Endothelial cell (in vitro differentiated cells): ENCODE results near the gene UBL3. TPM values are rescaled to one million over a fixed set of nuclear protein-coding genes. Genes with fewer than 3 reads are reported as not detected.

Experiments used
- DNase-seq: peaks from one replicate; pipeline ENCODE4 v3.0.0; 2021; ENCODE audit warnings: low spot score
- H3K27ac Mint-ChIP-seq: one replicate; pipeline ENCODE4 v1.8.0; 2021; ENCODE audit warnings: mixed read lengths, inconsistent platforms; ENCODE audit not compliant: unreplicated experiment
- H3K27me3 Mint-ChIP-seq: one replicate; pipeline ENCODE4 v1.8.0; 2021; ENCODE audit warnings: mild to moderate bottlenecking, moderate library complexity, mixed read lengths, inconsistent platforms; ENCODE audit not compliant: unreplicated experiment
- H3K36me3 Mint-ChIP-seq: one replicate; pipeline ENCODE4 v1.8.0; 2021; ENCODE audit warnings: mild to moderate bottlenecking, low read depth, mixed read lengths, inconsistent platforms; ENCODE audit not compliant: unreplicated experiment
- H3K4me1 Mint-ChIP-seq: one replicate; pipeline ENCODE4 v1.8.0; 2021; ENCODE audit warnings: mild to moderate bottlenecking, mixed read lengths, inconsistent platforms; ENCODE audit not compliant: unreplicated experiment
- H3K4me3 Mint-ChIP-seq: one replicate; pipeline ENCODE4 v1.8.0; 2021; ENCODE audit warnings: mild to moderate bottlenecking, mixed read lengths, inconsistent platforms; ENCODE audit not compliant: unreplicated experiment
- H3K9me3 Mint-ChIP-seq: one replicate; pipeline ENCODE4 v1.8.0; 2021; ENCODE audit warnings: mixed read lengths, inconsistent platforms; ENCODE audit not compliant: unreplicated experiment
- total RNA-seq: library from RNA; stranded (reverse); fragmentation: NEBNext Ultra II Directional; extraction: Animal tissue kit (Norgen Biotek cat#: 25700); gene quantifications from one replicate; pipeline ENCODE4 v1.2.1, GENCODE V29; 2021; ENCODE audit not compliant: unreplicated experiment
- TF ChIP-seq, protein P1 (sequence below): fragments of 200-600 bp; sonication (generic); IDR thresholded peaks from one replicate; pipeline ENCODE4 v1.5.0; 2021; ENCODE audit warnings: antibody characterized with exemption; ENCODE audit not compliant: unreplicated experiment

Gene UBL3
- total RNA-seq, 1 donor from 2014 or later: 17.1 TPM

GRCh38 chr13:29750183-29750530, 100.3 kb downstream of the UBL3 start:
- no peaks in the 10 kb centered on the region for H3K36me3 Mint-ChIP-seq
- H3K9me3 Mint-ChIP-seq: no peaks in the 10 kb centered on the region
- TF ChIP-seq, protein P1, sequence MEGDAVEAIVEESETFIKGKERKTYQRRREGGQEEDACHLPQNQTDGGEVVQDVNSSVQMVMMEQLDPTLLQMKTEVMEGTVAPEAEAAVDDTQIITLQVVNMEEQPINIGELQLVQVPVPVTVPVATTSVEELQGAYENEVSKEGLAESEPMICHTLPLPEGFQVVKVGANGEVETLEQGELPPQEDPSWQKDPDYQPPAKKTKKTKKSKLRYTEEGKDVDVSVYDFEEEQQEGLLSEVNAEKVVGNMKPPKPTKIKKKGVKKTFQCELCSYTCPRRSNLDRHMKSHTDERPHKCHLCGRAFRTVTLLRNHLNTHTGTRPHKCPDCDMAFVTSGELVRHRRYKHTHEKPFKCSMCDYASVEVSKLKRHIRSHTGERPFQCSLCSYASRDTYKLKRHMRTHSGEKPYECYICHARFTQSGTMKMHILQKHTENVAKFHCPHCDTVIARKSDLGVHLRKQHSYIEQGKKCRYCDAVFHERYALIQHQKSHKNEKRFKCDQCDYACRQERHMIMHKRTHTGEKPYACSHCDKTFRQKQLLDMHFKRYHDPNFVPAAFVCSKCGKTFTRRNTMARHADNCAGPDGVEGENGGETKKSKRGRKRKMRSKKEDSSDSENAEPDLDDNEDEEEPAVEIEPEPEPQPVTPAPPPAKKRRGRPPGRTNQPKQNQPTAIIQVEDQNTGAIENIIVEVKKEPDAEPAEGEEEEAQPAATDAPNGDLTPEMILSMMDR: no peak
- DNase-seq: no peak
- H3K27me3 Mint-ChIP-seq: no peaks in the 10 kb centered on the region
- H3K4me3 Mint-ChIP-seq: no peak overlapping the region
- H3K4me1 Mint-ChIP-seq: peaks cover 5% of the 10 kb centered on the region
- H3K27ac Mint-ChIP-seq: no peak overlapping the region

DNA sequence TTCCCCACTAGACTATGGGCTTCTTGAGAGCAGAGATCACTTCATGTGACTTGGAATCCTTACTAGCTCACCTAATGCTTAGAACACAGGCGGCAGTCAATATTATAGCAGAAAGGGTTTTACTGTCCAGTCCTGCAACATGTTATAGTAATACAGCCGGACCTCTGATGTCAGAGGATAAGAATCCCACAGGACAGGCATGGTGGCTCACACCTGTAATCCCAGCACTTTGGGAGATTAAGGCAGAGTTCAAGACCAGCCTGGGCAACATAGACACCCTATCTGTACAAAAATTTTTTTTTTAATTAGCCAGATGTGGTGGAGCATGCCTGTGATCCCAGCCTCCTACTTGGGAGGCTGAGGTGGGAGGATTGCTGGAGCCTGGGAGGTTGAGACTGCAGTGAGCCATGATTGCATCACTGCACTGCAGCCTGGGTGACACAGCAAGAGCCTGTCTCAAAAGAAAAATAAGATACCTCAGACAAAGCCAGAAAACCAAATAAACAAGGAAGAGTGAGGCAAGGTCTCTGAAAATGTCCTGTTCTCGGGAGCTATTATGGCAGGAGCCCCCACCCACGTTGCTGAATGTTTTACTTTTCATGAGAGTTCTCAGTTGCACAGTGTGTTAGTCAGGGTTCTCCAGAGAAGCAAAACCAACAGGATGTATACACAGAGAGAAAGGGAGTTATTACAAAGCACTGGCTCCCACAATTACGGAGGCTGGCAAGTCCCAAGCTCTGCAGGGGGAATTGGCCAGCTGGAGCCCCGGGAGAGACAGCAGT, 100.8 kb downstream of the UBL3 start:
- H3K4me1 Mint-ChIP-seq: peaks cover 8% of the 10 kb centered on the region

DNA sequence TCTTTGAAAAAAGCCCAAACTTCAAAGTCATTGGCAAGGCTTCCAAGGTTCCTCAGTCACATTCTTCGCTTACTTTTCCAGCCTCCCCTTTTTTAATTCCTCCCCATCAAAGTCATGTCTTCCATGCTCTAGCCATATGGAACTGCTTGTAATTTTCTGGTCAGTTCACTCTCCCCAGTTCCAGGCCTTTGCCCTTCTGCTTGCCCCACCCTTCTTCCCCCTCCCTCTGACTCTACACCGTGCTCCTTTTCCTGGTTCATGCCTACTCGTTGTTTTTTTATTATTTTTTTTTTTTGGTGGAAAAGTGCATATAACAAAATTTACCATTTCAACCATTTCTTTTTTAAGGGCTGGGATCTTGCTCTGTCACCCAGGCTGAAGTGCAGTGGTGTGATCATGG, 102.3 kb downstream of the UBL3 start:
- H3K36me3 Mint-ChIP-seq: no peaks in the 10 kb centered on the region
- no peak overlapping the region for H3K27ac Mint-ChIP-seq
- no peaks in the 10 kb centered on the region for H3K27me3 Mint-ChIP-seq
- no peak overlapping the region for H3K4me3 Mint-ChIP-seq
- peaks cover 20% of the 10 kb centered on the region for H3K4me1 Mint-ChIP-seq
- TF ChIP-seq, protein P1: no peak
- no peaks in the 10 kb centered on the region for H3K9me3 Mint-ChIP-seq
- DNase-seq: no peak

More for the DNA sequence above, 100.8 kb downstream of the UBL3 start:
- Mint-ChIP-seq H3K27ac (no peak overlapping the region), H3K27me3 (no peaks in the 10 kb centered on the region), H3K4me3 (no peak overlapping the region), H3K36me3 (no peaks in the 10 kb centered on the region), H3K9me3 (no peaks in the 10 kb centered on the region)
- no peak for DNase-seq
- TF ChIP-seq, protein P1: no peak

GRCh38 chr13:29746148-29746677, 104.2 kb downstream of the UBL3 start:
- H3K4me1 Mint-ChIP-seq: peaks cover 19% of the 10 kb centered on the region
- no peak overlapping the region for H3K4me3 Mint-ChIP-seq
- no peaks in the 10 kb centered on the region for H3K36me3 Mint-ChIP-seq
- H3K9me3 Mint-ChIP-seq: no peaks in the 10 kb centered on the region
- no peaks in the 10 kb centered on the region for H3K27me3 Mint-ChIP-seq
- TF ChIP-seq, protein P1: no peak
- DNase-seq: no peak
- H3K27ac Mint-ChIP-seq: no peak overlapping the region

- TF ChIP-seq, protein P1: no peak
- Mint-ChIP-seq H3K4me1 (peaks cover 19% of the 10 kb centered on the region), H3K4me3 (no peak overlapping the region), H3K36me3 (no peaks in the 10 kb centered on the region), H3K27ac (no peak overlapping the region), H3K9me3 (no peaks in the 10 kb centered on the region), H3K27me3 (no peaks in the 10 kb centered on the region)
- DNase-seq: no peak
Observed at GRCh38 chr13:29745704-29746103, 104.7 kb downstream of the UBL3 start.
